Heart left ventricle (tissue), 16 donors: ENCODE results near the gene IL1R2. TPM values are rescaled to one million over a fixed set of nuclear protein-coding genes. Genes with fewer than 3 reads are reported as not detected.
"Not testable (repeated sequence)": the region's sequence is repeated elsewhere in the genome, so short reads cannot be mapped to it uniquely, and the experiment has no call there.

Experiments used
- ATAC-seq, 4 donors: fragments of 200-7000 bp; cut with Tn5 transposase; one replicate each; pipeline ENCODE4 v1.9.1; 2020 to 2022; ENCODE audit warnings: moderate library complexity in 4 of 4, mild to moderate bottlenecking in 3 of 4, moderate number of reproducible peaks in 1 of 4
- DNase-seq, 5 donors: peaks; one replicate each; pipeline ENCODE4 v3.0.0-alpha.2; 2020
- H3K27ac ChIP-seq, 12 donors: fragments of 200-600 bp; sonication (generic) in 4 of 12; one replicate each; pipeline versions ENCODE4 v1.5.0 to v1.8.0; 2016 to 2022; ENCODE audit warnings: mild to moderate bottlenecking in 2 of 12
- H3K27me3 ChIP-seq, 9 donors: fragments of 200-600 bp; sonication (generic) in 2 of 9; one replicate each; pipeline versions ENCODE4 v1.5.1 to v1.8.0; 2016 to 2022; ENCODE audit warnings: mild to moderate bottlenecking in 3 of 9
- H3K36me3 ChIP-seq, 9 donors: fragments of 200-600 bp; sonication (generic) in 2 of 9; one replicate each; pipeline versions ENCODE4 v1.5.0 to v1.8.0; 2018 to 2022; ENCODE audit warnings: mild to moderate bottlenecking in 2 of 9
- H3K4me1 ChIP-seq, 12 donors: fragments of 200-600 bp; sonication (generic) in 4 of 12; one replicate each; pipeline versions ENCODE4 v1.5.0 to v1.8.0; 2016 to 2022; ENCODE audit warnings: mild to moderate bottlenecking in 3 of 12
- H3K4me3 ChIP-seq, 12 donors: fragments of 200-600 bp; sonication (generic) in 4 of 12; one replicate each; pipeline versions ENCODE4 v1.5.0 to v1.8.0; 2017 to 2022; ENCODE audit warnings: mild to moderate bottlenecking in 9 of 12, moderate library complexity in 4 of 12
- H3K9me3 ChIP-seq, 12 donors: fragments of 200-600 bp; sonication (generic) in 4 of 12; one replicate each; pipeline versions ENCODE4 v1.5.0 to v1.8.0; 2016 to 2022; ENCODE audit warnings: mild to moderate bottlenecking in 1 of 12
- POLR2A ChIP-seq, 2 donors: fragments of 450-650 bp; IDR thresholded peaks; one replicate each; pipeline ENCODE4 v1.6.1; 2017; ENCODE audit warnings: antibody characterized with exemption in 2 of 2, mild to moderate bottlenecking in 2 of 2, moderate library complexity in 2 of 2
- WGBS, 4 donors: extraction: QIAGEN DNeasy Blood & Tissue Kit in 2 of 4; methylation state at CpG; one replicate each; pipeline versions ENCODE4 v1.1.5 to v1.1.7; 2013 to 2018; 5-methylcytosine and 5-hydroxymethylcytosine counted together
- intact Hi-C, 10 donors: fragments of 100-400 bp; cut with DNase I; formaldehyde crosslinking; loops; one replicate each; pipeline versions ENCODE4 v1.11.1 to v1.14.2; 2022
- polyA plus RNA-seq, 2 donors: library from polyadenylated mRNA; stranded (reverse); fragments of 200-250 nt; gene quantifications; one replicate each; pipeline ENCODE4 v1.2.3, GENCODE V29; 2013
- total RNA-seq, 9 donors: library from RNA; depleted of rRNA in 2 of 9; stranded (reverse); fragments of >200 nt in 2 of 9; fragmentation: NEBNext Ultra II Directional in 3 of 9; extraction: Animal tissue kit (Norgen Biotek cat#: 25700) in 3 of 9; gene quantifications; one replicate each; pipeline versions ENCODE4 v1.1.0 to v1.2.4, GENCODE V29; 2016 to 2023
- TF ChIP-seq, protein P1 (sequence below), 12 donors: fragments of 200-600 bp; sonication (generic) in 4 of 12; IDR thresholded peaks; one replicate each; pipeline versions ENCODE4 v1.5.0 to v1.8.0; 2018 to 2022; ENCODE audit warnings: antibody characterized with exemption in 12 of 12, mild to moderate bottlenecking in 5 of 12
- donor health status: ischemic (EF 13 %, LVEDD 7.1; RV severe dilation, severe dysfunction).
- donor health status: healthy with polysubstance abuse.
- donor health status: DM: no; HTN: yes; CAD: no.
- donor health status: DM: no; HTN: no; CAD: no.
- donor health status: ischemic (EF 25% LVEDD 6.9; RV normal size, moderate dysfunction).
- donor health status: ischemic (EF 25% LVEDD 5.7; RV mildly dilated, moderate dysfunction).
- donor health status: healthy.
- donor health status: DM: yes; HTN: yes; CAD: no.
- donor health status: ischemic (EF 35%, LVEDD 5.7; RV mildly dilated, moderate dysfunction).
- donor health status: nonischemic (EF 11% LVEDD 7.7; RV severe dilation, severe dysfunction).
- donor health status: DM: yes; HTN: yes; CAD: no.
- donor health status: PGD.
- donor health status: ischemic (EF 29% LVEDD 5.4; RV normal size, mild dysfunction).
- donor health status: nonischemic (EF 23%, LVEDD 6.1; RV moderate dilation, normal function).

IL1R2 gene
- total and polyA plus RNA-seq, 11 donors, result 0.77 to 8.0 (median 2.1) TPM; not detected in 3

DNA sequence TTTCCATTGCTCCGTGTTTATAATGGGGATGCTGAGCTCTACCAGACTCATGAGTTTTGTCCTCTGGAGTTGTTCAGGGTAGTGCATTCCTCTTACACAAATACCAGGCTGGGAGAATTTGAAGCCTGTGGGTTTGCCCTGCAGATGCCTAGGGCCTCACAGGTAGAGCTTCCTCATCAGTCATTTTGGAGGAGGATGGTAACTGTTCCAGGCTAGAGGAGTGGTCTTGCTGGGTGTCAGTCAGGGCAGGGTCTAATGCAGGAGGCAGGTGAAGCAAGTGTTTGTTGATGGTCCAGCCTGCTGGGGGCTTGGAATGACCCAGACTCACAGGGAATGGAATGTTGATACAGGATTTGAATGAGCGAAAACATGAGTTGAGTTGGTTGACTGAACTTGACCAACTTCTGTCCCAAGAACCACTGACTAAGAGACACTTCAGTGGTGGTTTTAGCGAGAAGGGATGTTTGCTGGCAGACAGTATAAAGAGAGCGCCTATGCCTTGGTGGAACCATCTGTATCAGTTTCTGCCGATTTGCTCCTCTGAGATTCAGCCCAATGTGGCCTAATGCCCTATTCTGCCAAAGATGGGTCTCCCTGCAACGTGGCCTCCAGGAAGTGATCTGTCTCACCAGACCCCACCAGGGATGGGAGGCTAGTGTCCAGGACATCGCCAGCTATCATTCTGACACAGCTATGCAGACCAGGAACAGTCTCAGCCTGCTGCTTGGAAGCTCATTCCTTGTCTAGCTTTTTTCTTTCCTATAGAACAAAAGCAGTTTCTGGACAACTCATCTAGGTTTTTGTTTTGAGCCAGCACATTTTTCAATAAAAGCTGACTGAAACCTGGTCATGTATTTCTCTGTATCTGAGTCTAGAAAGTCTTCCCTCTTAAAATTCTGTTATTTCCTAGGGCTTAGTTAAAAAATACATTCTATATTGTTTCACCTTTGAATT, 9.3 kb downstream of the IL1R2 start:
- WGBS, 4 donors, result 78 to 90% (median 89%) methylated on average over 6 to 7 of the region's 7 CpGs
- peaks cover 0 to 22% (median 6%) of the 10 kb centered on the region in 12 donors for H3K4me1 ChIP-seq
- DNase-seq, result no peak
- TF ChIP-seq, protein P1, sequence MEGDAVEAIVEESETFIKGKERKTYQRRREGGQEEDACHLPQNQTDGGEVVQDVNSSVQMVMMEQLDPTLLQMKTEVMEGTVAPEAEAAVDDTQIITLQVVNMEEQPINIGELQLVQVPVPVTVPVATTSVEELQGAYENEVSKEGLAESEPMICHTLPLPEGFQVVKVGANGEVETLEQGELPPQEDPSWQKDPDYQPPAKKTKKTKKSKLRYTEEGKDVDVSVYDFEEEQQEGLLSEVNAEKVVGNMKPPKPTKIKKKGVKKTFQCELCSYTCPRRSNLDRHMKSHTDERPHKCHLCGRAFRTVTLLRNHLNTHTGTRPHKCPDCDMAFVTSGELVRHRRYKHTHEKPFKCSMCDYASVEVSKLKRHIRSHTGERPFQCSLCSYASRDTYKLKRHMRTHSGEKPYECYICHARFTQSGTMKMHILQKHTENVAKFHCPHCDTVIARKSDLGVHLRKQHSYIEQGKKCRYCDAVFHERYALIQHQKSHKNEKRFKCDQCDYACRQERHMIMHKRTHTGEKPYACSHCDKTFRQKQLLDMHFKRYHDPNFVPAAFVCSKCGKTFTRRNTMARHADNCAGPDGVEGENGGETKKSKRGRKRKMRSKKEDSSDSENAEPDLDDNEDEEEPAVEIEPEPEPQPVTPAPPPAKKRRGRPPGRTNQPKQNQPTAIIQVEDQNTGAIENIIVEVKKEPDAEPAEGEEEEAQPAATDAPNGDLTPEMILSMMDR (IDR thresholded peaks at IDR 0.05), result no peak
- TF ChIP-seq POLR2A (IDR thresholded peaks at IDR 0.05), result no peak
- H3K4me3 ChIP-seq, result no peak overlapping the region
- no peak for ATAC-seq
- H3K27me3 ChIP-seq, result no peaks in the 10 kb centered on the region
- no peaks in the 10 kb centered on the region for H3K36me3 ChIP-seq
- H3K9me3 ChIP-seq, result no peaks in the 10 kb centered on the region
- no peak overlapping the region for H3K27ac ChIP-seq
- intact Hi-C loops, result loop anchor here in 3 of 10 donors (10.0 kb wide), 2 partner anchors 344 to 354 kb away; partner anchors contain the start of gene IL18R1 (in 2 of the 3)

DNA sequence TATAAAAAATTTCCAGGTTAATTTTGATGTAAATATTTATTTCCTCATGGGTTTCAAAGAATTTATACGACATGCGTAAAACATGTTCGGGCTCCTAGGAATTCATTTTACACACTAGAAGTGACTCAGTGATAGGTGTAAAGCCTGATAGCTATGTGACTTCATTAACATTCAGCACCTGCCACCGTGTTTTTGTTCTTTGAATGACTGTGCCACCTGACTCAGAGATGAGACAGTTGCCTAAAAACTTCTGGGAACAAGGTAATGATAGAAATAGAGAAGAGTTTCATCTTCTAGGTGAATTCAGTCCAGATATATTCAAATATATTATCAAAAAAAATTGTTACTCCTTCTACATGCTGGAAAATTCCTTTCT, 10.0 kb downstream of the IL1R2 start:
- no peak for ATAC-seq
- no peaks in the 10 kb centered on the region for H3K9me3 ChIP-seq
- no peaks in the 10 kb centered on the region for H3K27me3 ChIP-seq
- H3K36me3 ChIP-seq, result no peaks in the 10 kb centered on the region
- 88 to 96% (median 91%) methylated on average over 4 of the region's 4 CpGs for WGBS, 4 donors
- intact Hi-C loops, result loop anchor here in 3 of 10 donors (10.0 kb wide), 2 partner anchors 343 to 353 kb away; partner anchors contain the start of gene IL18R1 (in 2 of the 3)
- DNase-seq, result no peak
- peaks cover 0 to 28% (median 6%) of the 10 kb centered on the region in 12 donors for H3K4me1 ChIP-seq
- no peak overlapping the region for H3K4me3 ChIP-seq
- H3K27ac ChIP-seq, result no peak overlapping the region
- TF ChIP-seq POLR2A (IDR thresholded peaks at IDR 0.05), result no peak
- TF ChIP-seq, protein P1 (IDR thresholded peaks at IDR 0.05), result no peak

DNA sequence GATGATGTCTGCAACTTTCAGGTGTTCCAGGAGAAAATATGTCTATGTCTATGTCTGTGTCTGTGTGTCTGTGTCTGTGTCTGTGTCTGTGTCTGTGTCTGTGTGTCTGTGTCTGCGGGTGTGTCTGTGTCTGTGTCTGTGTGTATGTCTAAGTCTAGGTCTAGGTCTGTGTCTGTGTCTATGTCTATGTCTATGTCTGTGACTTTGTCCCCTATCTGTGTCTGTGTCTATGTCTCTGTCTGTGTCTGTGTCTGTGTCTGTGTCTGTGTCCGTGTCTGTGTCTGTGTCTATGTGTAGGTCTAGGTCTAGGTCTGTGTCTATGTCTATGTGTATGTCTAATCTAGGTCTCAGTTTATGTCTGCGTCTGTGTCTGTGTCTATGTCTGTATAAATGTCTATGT, 10.5 kb downstream of the IL1R2 start:
- Histone ChIP-seq H3K27ac (no peak overlapping the region), H3K9me3 (no peaks in the 10 kb centered on the region), H3K4me3 (no peak overlapping the region), H3K27me3 (no peaks in the 10 kb centered on the region), H3K4me1 (peaks cover 0 to 28% (median 6%) of the 10 kb centered on the region in 12 donors), H3K36me3 (no peaks in the 10 kb centered on the region)
- no peak for DNase-seq
- ATAC-seq, result no peak
- WGBS, 4 donors, result 72 to 90% (median 74%) methylated on average over 3 of the region's 3 CpGs
- intact Hi-C loops, result loop anchor here in 3 of 10 donors (10.0 kb wide), 2 partner anchors 343 to 353 kb away; partner anchors contain the start of gene IL18R1 (in 2 of the 3)
- TF ChIP-seq, protein P1 (IDR thresholded peaks at IDR 0.05), result no peak
- TF ChIP-seq POLR2A (IDR thresholded peaks at IDR 0.05), result no peak

GRCh38 chr2:102002909-102003308, 11.1 kb downstream of the IL1R2 start:
- not testable (repeated sequence) for ATAC-seq, H3K4me3 ChIP-seq, H3K27me3 ChIP-seq, H3K36me3 ChIP-seq, H3K9me3 ChIP-seq, H3K27ac ChIP-seq, DNase-seq
- 91 to 99% (median 95%) methylated on average over 3 of the region's 3 CpGs for WGBS, 4 donors
- intact Hi-C loops, result loop anchor here in 3 of 10 donors (10.0 kb wide), 2 partner anchors 342 to 352 kb away; partner anchors contain the start of gene IL18R1 (in 2 of the 3)
- H3K4me1 ChIP-seq, result peaks cover 0 to 28% (median 6%) of the 10 kb centered on the region in 12 donors
